Astrocyte (in vitro differentiated cells and primary cell): ENCODE data around the gene IL1B.

ENCODE experiments used
- CTCF ChIP-seq: IDR thresholded peaks from 2 replicates; pipeline ENCODE4 v1.5.1; 2011; ENCODE audit warnings: low read depth, mild to moderate bottlenecking, inconsistent platforms, low read length, moderate library complexity; ENCODE audit not compliant: insufficient read depth
- EZH2 ChIP-seq: IDR thresholded peaks from 2 replicates; pipeline ENCODE4 v1.6.1; 2012; ENCODE audit warnings: mild to moderate bottlenecking, low read length, inconsistent platforms; ENCODE audit not compliant: insufficient read depth

DNA sequence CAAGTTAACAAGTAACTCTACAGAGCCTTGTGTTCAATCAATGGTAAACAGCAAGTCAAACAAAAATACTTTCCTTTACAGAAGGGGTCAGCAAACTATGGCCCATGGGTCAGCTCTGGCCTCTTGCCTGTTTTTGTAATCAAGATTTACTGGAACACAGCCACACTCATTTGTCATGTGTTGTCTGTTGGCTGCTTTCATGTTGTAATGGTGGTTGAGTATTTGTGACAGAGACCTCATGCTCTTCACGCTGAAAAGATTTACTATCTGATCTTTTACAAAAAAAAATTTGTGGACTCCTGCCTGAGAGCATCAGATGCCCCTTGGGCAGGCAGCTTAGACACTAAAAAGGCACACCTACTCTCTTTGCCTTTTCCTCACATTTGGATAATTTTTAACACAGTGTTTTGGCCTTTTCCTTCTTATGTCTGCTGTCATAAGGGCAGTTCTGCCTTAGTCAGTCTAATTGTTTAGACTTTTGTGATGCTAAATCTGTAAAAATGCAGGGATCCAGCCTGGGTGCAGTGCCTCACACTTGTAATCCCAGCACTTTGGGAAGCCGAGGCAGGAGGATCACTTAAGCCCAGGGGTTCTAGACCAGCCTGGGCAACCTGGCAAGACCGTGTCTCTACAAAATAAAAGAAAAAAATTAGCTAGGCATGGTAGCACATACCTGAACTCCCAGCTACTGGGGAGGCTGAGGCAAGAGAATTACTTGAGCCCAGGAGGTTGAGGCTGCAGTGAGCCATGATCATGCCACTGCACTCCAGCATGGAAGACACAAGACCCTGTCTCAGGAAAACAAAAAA lies 18.3 kb downstream of the IL1B start:
- TF ChIP-seq CTCF, result no peak
- no peak for TF ChIP-seq EZH2
